Progenitor cell of endocrine pancreas (in vitro differentiated cells): ENCODE measurements around the gene NT5C. TPM values are rescaled to one million over a fixed set of nuclear protein-coding genes. Genes with fewer than 3 reads are reported as not detected.
A peak's percentile ranks its signal among the peaks of the same experiment; 100 is the strongest.

ENCODE experiments used
- DNase-seq: peaks from one replicate; pipeline ENCODE4 v3.0.0; 2021; ENCODE audit warnings: low spot score; ENCODE audit not compliant: unreplicated experiment
- H3K27ac Mint-ChIP-seq: 2 replicates; pipeline ENCODE4 v1.8.0; 2021; ENCODE audit warnings: mild to moderate bottlenecking, moderate library complexity, mixed read lengths
- H3K27me3 Mint-ChIP-seq: 2 replicates; pipeline ENCODE4 v1.8.0; 2021; ENCODE audit warnings: mixed read lengths
- H3K36me3 Mint-ChIP-seq: 2 replicates; pipeline ENCODE4 v1.8.0; 2022; ENCODE audit warnings: mixed read lengths; ENCODE audit not compliant: insufficient read depth
- H3K4me1 Mint-ChIP-seq: 2 replicates; pipeline ENCODE4 v1.8.0; 2021; ENCODE audit warnings: low read depth, mixed read lengths
- H3K4me3 Mint-ChIP-seq: 2 replicates; pipeline ENCODE4 v1.8.0; 2021; ENCODE audit warnings: low read depth, mild to moderate bottlenecking, moderate library complexity, mixed read lengths
- H3K9me3 Mint-ChIP-seq: 2 replicates; pipeline ENCODE4 v1.8.0; 2021; ENCODE audit warnings: low read depth, mixed read lengths
- total RNA-seq: library from RNA; stranded (reverse); gene quantifications from 2 replicates; pipeline ENCODE4 v1.2.1, GENCODE V29; 2021
- TF ChIP-seq, protein P1 (sequence below): fragments of 200-600 bp; sonication (generic); IDR thresholded peaks from one replicate; pipeline ENCODE4 v1.5.0; 2021; ENCODE audit warnings: antibody characterized with exemption, mild to moderate bottlenecking; ENCODE audit not compliant: unreplicated experiment

NT5C gene
- total RNA-seq, 1 donor from 2014 or later = 58.8 TPM

DNA sequence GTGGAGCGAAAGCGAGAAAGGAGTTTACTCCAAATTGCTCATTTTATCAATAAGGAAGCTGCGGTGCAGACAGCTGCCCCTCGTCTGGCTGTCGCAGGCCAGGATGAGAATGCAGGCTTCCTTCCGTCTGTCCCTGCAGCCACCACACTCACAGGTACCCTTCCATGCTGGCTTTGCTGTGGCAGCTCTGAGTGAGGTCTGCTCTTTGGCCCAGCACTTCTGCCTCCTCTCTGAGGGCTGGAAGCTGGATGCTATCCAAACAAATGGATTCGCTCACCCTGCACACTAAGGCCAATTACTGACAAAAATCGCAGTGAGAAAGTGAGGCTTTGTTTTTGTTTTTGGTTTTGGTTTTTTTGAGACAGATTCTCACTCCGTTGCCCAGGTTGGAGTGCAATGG is 14.8 kb downstream of the NT5C start:
- TF ChIP-seq, protein P1, sequence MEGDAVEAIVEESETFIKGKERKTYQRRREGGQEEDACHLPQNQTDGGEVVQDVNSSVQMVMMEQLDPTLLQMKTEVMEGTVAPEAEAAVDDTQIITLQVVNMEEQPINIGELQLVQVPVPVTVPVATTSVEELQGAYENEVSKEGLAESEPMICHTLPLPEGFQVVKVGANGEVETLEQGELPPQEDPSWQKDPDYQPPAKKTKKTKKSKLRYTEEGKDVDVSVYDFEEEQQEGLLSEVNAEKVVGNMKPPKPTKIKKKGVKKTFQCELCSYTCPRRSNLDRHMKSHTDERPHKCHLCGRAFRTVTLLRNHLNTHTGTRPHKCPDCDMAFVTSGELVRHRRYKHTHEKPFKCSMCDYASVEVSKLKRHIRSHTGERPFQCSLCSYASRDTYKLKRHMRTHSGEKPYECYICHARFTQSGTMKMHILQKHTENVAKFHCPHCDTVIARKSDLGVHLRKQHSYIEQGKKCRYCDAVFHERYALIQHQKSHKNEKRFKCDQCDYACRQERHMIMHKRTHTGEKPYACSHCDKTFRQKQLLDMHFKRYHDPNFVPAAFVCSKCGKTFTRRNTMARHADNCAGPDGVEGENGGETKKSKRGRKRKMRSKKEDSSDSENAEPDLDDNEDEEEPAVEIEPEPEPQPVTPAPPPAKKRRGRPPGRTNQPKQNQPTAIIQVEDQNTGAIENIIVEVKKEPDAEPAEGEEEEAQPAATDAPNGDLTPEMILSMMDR = no peak
- Mint-ChIP-seq H3K27me3 (no peaks in the 10 kb centered on the region), H3K27ac (no peak overlapping the region), H3K4me1 (peaks cover 9% of the 10 kb centered on the region), H3K36me3 (peaks cover 21% of the 10 kb centered on the region), H3K9me3 (no peaks in the 10 kb centered on the region), H3K4me3 (no peak overlapping the region)
- DNase-seq = no peak

DNA sequence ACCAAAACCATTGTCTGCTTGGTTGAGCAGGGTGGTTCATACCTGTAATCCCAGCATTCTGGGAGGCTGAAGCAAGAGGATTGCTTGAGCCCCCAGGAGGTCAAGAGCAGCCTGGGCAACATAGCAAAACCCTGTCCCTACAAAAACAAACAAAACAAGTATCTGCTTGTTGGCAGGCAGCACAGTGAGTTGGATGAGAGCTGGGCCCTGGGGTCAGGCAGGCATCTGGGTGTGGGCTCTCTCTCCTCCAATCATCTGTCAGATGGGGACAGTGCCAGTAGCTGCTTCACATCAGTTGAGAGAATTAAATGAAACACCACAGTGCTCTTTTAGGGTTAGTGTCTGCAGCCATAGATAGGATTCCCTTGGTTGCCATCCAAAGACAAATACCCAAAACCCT is 16.0 kb downstream of the NT5C start:
- H3K27ac Mint-ChIP-seq = no peak overlapping the region
- peaks cover 17% of the 10 kb centered on the region for H3K36me3 Mint-ChIP-seq
- no peaks in the 10 kb centered on the region for H3K9me3 Mint-ChIP-seq
- H3K4me3 Mint-ChIP-seq = no peak overlapping the region
- TF ChIP-seq, protein P1 = no peak
- peaks cover 9% of the 10 kb centered on the region for H3K4me1 Mint-ChIP-seq
- H3K27me3 Mint-ChIP-seq = no peaks in the 10 kb centered on the region
- DNase-seq = no peak

DNA sequence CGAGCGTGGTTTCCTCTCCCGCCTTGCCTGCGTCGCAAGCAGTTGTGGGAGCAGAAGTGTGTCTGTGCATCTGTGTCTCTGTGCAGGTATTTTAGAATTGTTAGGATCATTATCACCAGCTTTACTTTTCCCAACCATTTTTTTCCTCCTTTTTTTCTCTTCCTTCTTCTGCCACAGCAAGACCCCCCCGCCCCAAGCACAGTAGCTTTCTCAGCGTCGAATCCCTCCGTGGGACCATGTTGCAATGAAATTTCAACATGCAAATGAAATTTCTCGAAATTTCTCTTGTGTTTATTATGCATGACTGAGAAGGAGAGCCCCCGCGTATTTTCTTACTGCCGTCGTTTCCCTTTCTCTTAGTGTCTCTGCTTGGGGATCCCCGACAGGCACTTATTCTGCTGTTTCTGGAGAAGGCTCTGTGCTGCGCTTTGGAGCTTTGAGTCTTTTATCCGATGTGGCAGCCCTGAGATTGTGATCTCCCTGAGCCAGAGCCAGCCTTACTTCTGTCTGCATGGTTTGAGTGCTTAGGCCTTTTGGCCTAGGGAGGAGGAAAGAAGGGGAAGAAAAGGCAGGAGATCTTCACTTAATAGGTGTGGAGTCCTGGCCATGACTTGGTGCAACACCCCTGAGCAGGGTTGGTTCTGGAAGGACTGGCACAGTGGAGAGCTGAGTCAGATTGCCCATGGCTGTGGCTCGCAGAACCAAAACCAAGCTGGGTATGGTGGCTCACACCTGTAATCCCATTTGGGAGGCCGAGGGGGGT is 16.8 kb downstream of the NT5C start:
- no peak overlapping the region for H3K4me3 Mint-ChIP-seq
- H3K27me3 Mint-ChIP-seq = no peaks in the 10 kb centered on the region
- peaks cover 13% of the 10 kb centered on the region for H3K4me1 Mint-ChIP-seq
- H3K36me3 Mint-ChIP-seq = peaks cover 14% of the 10 kb centered on the region
- TF ChIP-seq, protein P1 = no peak
- H3K27ac Mint-ChIP-seq = no peak overlapping the region
- no peak for DNase-seq
- H3K9me3 Mint-ChIP-seq = no peaks in the 10 kb centered on the region

- H3K27ac Mint-ChIP-seq = peak overlapping the region; percentile 38
- no peak overlapping the region for H3K4me3 Mint-ChIP-seq
- peak; percentile 78 for DNase-seq
- H3K4me1 Mint-ChIP-seq = peaks cover 13% of the 10 kb centered on the region
- TF ChIP-seq, protein P1 = peak; percentile 92
- no peaks in the 10 kb centered on the region for H3K9me3 Mint-ChIP-seq
- no peaks in the 10 kb centered on the region for H3K27me3 Mint-ChIP-seq
- H3K36me3 Mint-ChIP-seq = peaks cover 12% of the 10 kb centered on the region
Measured at GRCh38 chr17:75113798-75114551, 17.6 kb downstream of the NT5C start.

DNA sequence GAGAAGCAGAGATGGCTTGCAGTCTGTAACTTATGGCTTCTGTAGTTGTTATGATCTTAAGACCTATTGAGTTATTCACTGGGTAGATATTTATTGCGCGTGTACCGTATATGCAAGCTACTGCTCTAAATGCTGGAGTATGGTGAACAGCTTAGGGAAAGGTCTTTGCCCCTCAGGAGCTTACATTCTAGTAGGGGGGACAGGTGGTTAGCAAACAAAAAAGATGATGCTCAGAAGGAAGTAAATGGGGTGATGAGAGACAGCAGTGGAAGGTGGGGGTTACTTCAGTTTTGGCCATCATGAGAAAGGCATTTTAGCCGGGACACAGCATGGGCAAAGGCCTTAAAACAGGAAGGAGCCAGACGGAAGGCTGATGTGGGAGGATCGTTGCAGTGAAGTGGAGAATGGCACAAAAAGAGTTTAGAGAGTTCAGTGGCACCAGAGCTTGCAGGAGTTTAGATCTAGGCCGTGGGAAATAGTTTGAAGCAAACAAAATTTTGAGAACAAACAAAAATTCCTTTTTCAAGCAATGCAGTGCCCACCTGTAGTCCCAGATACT is 19.7 kb downstream of the NT5C start:
- TF ChIP-seq, protein P1 = no peak
- no peak for DNase-seq
- H3K27me3 Mint-ChIP-seq = peaks cover 6% of the 10 kb centered on the region
- H3K36me3 Mint-ChIP-seq = peaks cover 8% of the 10 kb centered on the region
- peak overlapping the region; percentile 70 for H3K27ac Mint-ChIP-seq
- peaks cover 15% of the 10 kb centered on the region for H3K4me1 Mint-ChIP-seq
- no peaks in the 10 kb centered on the region for H3K9me3 Mint-ChIP-seq
- peak overlapping the region; percentile 58 for H3K4me3 Mint-ChIP-seq
